Activated CD8-positive, alpha-beta T cell treated with anti-CD3 and anti-CD28 coated beads for 36 hours (primary cell): Measurements from ENCODE around the gene HOGA1. TPM values are rescaled to one million over a fixed set of nuclear protein-coding genes. Genes with fewer than 3 reads are reported as not detected.

Experiments
- ATAC-seq: fragments of 200-7000 bp; cut with Tn5 transposase; one replicate; pipeline ENCODE4 v1.10.0; 2021; ENCODE audit warnings: mild to moderate bottlenecking, moderate library complexity
- CTCF ChIA-PET: fragments of 350-600 bp; sonication (Branson Sonifier 250); formaldehyde crosslinking; loops from one replicate; lab custom pipeline; 2021; ENCODE audit warnings: antibody characterized with exemption; lab: Charles Lee
- POLR2A ChIA-PET: fragments of 350-600 bp; sonication (Branson Sonifier 250); formaldehyde crosslinking; loops from one replicate; lab custom pipeline; 2021; ENCODE audit warnings: antibody characterized with exemption; lab: Charles Lee
- DNase-seq: peaks from one replicate; pipeline ENCODE4 v3.0.0-alpha.2; 2020
- H3K27ac Mint-ChIP-seq: one replicate; pipeline ENCODE4 v1.8.0; 2021; ENCODE audit warnings: mild to moderate bottlenecking, mixed read lengths
- H3K27me3 Mint-ChIP-seq: one replicate; pipeline ENCODE4 v1.8.0; 2021; ENCODE audit warnings: mixed read lengths
- H3K36me3 Mint-ChIP-seq: one replicate; pipeline ENCODE4 v1.8.0; 2021; ENCODE audit warnings: low read depth, mixed read lengths
- H3K4me1 Mint-ChIP-seq: one replicate; pipeline ENCODE4 v1.8.0; 2021; ENCODE audit warnings: low read depth, mixed read lengths
- H3K4me3 Mint-ChIP-seq: one replicate; pipeline ENCODE4 v1.8.0; 2021; ENCODE audit warnings: mild to moderate bottlenecking, moderate library complexity, mixed read lengths
- H3K9me3 Mint-ChIP-seq: one replicate; pipeline ENCODE4 v1.8.0; 2021; ENCODE audit warnings: mixed read lengths
- CTCF ChIP-seq: fragments of 200-600 bp; IDR thresholded peaks from one replicate; pipeline ENCODE4 v1.8.0; 2022; ENCODE audit warnings: antibody characterized with exemption, mild to moderate bottlenecking
- intact Hi-C: fragments of 100-400 bp; cut with micrococcal nuclease; formaldehyde crosslinking; loops from one replicate; pipeline ENCODE4 v1.10.0; 2022
- total RNA-seq, 2 experiments: library from RNA; stranded (reverse); gene quantifications; one replicate each; pipeline ENCODE4 v1.2.3, GENCODE V29; 2021

Gene HOGA1
- total RNA-seq, 2 experiments from 2014 or later, result not detected

DNA sequence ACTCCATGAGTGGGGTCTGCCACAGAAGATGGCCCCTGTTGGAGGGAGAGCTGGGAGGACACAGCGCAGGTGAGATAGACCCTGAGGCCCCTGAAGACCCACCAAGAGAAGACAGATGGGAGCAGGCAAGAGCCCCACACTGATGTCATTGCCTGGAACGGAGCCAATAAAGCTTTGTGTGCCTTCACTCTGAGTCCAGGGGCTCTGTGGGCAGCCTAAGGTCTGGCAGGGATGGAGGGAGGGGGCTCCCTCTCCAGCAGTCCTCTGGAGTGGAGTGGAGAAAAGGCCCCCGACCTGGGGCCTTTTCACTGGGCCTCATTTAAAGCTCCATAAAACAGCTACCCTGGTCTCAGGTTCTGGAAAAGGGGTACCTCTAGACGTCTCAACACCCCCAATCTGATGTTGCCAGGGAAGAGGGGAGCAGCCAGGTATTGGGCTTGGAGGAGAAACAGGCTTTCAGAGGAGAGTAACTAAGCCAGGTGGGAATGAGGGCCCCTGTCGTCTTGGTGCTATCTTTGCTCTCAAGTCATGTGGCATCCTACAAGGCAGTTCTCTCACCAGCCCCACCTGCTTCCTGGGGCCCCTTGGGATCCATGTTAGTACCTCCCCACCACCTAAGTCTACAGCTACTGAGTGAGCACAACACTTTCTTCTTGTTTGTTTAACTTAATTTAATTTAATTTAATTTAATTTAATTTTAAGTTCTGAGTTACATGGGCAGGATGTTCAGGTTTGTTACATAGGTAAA lies 6.7 kb downstream of the HOGA1 start:
- H3K27ac Mint-ChIP-seq, result no peak overlapping the region
- H3K27me3 Mint-ChIP-seq, result no peaks in the 10 kb centered on the region
- no peaks in the 10 kb centered on the region for H3K4me1 Mint-ChIP-seq
- intact Hi-C loops, result no loop called here
- CTCF ChIA-PET, result interaction anchor here (0.7 to 1.7 kb wide), 3 partner anchors 19 to 39 kb away, joined by 3 to 14 read pairs (median 3); partner anchors contain the start of gene ANKRD2
- no peak overlapping the region for H3K4me3 Mint-ChIP-seq
- POLR2A ChIA-PET, result interaction anchor here (0.7 to 0.8 kb wide), 2 partner anchors 9 to 224 kb away, joined by 3 to 5 read pairs; no protein-coding TSS in a partner anchor
- no peaks in the 10 kb centered on the region for H3K36me3 Mint-ChIP-seq
- no peaks in the 10 kb centered on the region for H3K9me3 Mint-ChIP-seq
- no peak for ATAC-seq
- DNase-seq, result no peak
- TF ChIP-seq CTCF, result no peak

GRCh38 chr10:97593421-97593820 lies 9.2 kb downstream of the HOGA1 start:
- no peaks in the 10 kb centered on the region for H3K9me3 Mint-ChIP-seq
- no peak overlapping the region for H3K27ac Mint-ChIP-seq
- H3K4me3 Mint-ChIP-seq, result no peak overlapping the region
- DNase-seq, result no peak
- intact Hi-C loops, result no loop called here
- H3K27me3 Mint-ChIP-seq, result no peaks in the 10 kb centered on the region
- H3K36me3 Mint-ChIP-seq, result no peaks in the 10 kb centered on the region
- CTCF ChIA-PET, result interaction anchor here (1.2 kb wide), 1 partner anchor 21 kb away, joined by 4 read pairs; the partner anchor contains the start of gene ANKRD2
- no peak for ATAC-seq
- POLR2A ChIA-PET, result no interaction called here
- TF ChIP-seq CTCF, result no peak
- no peaks in the 10 kb centered on the region for H3K4me1 Mint-ChIP-seq

DNA sequence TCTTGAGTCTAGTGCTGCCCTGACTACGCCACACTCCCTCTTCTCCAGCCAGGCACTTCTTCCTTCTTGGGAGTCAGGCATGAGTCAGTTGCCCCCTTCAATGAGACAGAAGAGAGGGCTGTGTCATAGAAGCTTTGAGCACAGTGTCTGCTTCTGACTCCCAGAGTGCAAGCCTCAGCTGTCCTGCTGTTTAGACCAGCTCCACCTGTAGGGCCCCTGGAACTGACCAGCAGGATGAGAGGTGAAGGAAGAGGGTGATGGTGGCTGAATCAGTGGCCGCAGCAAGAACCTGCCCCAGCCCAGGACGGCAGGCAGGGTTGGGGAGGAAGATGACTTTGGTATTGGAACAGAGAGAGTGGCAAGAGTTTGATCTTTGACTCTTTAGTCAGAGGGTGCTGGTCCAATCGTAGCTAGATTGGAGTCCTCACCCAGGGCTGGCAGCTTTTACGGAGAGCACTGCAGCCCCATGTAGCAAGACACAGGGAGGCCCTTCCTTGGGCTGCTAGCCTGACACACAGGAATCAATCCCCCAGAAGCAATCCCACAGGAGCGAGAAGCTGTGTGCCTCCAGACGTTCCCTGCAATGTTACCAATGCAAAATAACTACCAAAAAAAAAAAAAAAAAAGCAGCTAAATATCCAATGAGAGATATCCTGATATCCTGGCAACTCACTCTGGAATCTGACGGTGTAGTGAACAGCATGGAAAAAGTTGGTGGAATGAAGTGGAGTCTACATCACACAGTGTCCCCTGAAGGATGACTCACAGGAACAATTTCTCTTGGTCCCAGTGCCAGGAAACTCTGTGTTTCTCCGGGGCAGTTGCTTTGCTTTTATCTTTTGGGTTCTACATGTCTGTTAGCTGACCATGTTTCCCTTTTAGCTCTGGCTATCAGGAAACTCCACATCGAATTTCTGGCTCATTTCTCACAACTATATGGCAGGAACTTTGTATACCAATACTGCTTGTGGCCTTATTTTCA lies 12.2 kb downstream of the HOGA1 start:
- H3K9me3 Mint-ChIP-seq, result no peaks in the 10 kb centered on the region
- CTCF ChIA-PET, result interaction anchor here (0.9 to 1.3 kb wide), 4 partner anchors 9 to 61 kb away, joined by 3 read pairs; partner anchors contain the start of genes ANKRD2 and HOGA1
- no peak overlapping the region for H3K27ac Mint-ChIP-seq
- no peak overlapping the region for H3K4me3 Mint-ChIP-seq
- intact Hi-C loops, result no loop called here
- no peaks in the 10 kb centered on the region for H3K27me3 Mint-ChIP-seq
- no peak for DNase-seq
- no peaks in the 10 kb centered on the region for H3K36me3 Mint-ChIP-seq
- TF ChIP-seq CTCF, result no peak
- H3K4me1 Mint-ChIP-seq, result no peaks in the 10 kb centered on the region
- POLR2A ChIA-PET, result interaction anchor here (0.7 kb wide), 1 partner anchor 16 kb away, joined by 3 read pairs; no protein-coding TSS in a partner anchor
- no peak for ATAC-seq

GRCh38 chr10:97597778-97598177 lies 13.6 kb downstream of the HOGA1 start:
- Mint-ChIP-seq H3K4me1 (no peaks in the 10 kb centered on the region), H3K9me3 (no peaks in the 10 kb centered on the region), H3K27me3 (no peaks in the 10 kb centered on the region), H3K36me3 (no peaks in the 10 kb centered on the region), H3K4me3 (no peak overlapping the region), H3K27ac (peak overlapping the region; percentile 46)
- intact Hi-C loops, result no loop called here
- no peak for TF ChIP-seq CTCF
- CTCF ChIA-PET, result interaction anchor here (1.1 to 1.5 kb wide), 2 partner anchors 12 to 26 kb away, joined by 6 read pairs; no protein-coding TSS in a partner anchor
- DNase-seq (no peak), ATAC-seq (no peak)
- POLR2A ChIA-PET, result no interaction called here
